Measurements from ENCODE around the gene TREX2.
"Not testable (repeated sequence)": the region's sequence is repeated elsewhere in the genome, so short reads cannot be mapped to it uniquely, and the experiment has no call there.

TREX2 gene

DNA sequence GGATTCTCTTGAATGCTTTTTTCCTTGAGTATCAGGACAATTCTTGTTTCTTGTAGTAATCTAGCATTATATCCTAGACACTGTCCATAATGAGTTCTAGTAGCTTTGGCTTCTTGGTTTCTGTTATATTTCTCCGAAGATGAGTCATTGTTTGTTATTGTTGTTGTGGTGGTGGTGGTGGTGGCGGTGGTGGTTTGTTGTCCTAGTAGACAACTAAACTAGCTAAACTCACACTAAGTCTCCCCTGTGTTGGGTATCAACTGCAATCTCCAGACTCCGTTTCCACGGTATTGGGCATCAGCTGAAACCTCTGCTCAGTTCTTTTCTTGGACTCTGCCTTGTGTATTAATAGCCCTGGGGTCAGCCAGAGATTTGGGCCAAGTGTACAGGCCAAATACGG lies 41.5 kb downstream of the TREX2 start:
- H3K36me3 ChIP-seq (ENCODE audit: control insufficient read depth, insufficient read depth, low read length, severe bottlenecking); DNase-seq (ENCODE audit: low read depth); H3K9ac ChIP-seq (ENCODE audit: low read length); H3K9me3 ChIP-seq (ENCODE audit: control insufficient read depth, low read length); H3K4me3 ChIP-seq (ENCODE audit: low read length); H3K4me1 ChIP-seq (ENCODE audit: control insufficient read depth, insufficient read depth, low read length): not testable (repeated sequence)
- H3K27me3 ChIP-seq (replicated peaks; ENCODE audit: control insufficient read depth, insufficient read depth, low read length): peaks cover 31% of the 10 kb centered on the region

DNA sequence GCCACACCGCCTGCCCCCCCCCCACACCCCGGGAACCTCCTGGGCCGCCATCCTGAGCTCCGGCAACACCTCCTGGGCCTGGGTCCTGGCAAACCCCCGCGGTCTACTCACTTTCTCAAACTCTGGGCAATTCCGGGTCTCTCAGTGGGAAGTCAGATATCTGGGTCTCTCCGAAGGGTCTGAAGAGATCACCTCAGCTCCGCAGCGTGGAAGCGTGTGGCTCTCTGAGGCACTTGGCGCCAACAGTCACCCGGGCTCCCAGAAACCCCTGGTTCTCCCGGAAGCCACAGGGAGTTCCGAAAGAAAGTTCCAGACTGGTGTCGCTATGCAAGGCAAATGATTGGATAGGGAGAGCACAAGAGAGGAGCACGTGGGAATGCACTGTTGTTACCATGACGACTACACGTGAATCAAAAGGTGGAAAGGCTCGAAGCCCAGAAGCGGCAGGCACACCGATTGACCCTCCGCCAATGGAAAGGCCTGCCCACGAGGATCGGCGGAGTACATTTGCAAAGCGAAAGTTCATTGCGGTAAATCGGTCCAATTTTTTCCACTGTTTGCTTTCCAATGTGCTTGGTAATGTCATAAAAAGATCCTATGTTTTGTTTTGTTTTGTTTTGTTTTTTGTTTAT lies 44.6 kb downstream of the TREX2 start, which contains the start of gene PNMA6E:
Gene PNMA6E (minus strand): TSS at position 218 of the 632 bp plus-strand sequence. CDS start 2,501 bp downstream, outside the sequence.
- Histone ChIP-seq H3K4me3 (ENCODE audit: low read length) (no peak within 1 kb of the TSS), H3K4me1 (ENCODE audit: control insufficient read depth, insufficient read depth, low read length) (no peaks in the 10 kb centered on the region), H3K9ac (ENCODE audit: low read length) (no peak within 1 kb of the TSS), H3K27me3 (replicated peaks; ENCODE audit: control insufficient read depth, insufficient read depth, low read length) (peaks cover 20% of the 10 kb centered on the region), H3K9me3 (ENCODE audit: control insufficient read depth, low read length) (peaks cover 4% of the 10 kb centered on the region), H3K36me3 (ENCODE audit: control insufficient read depth, insufficient read depth, low read length, severe bottlenecking) (no peaks in the 10 kb centered on the region)
- no peak for DNase-seq (ENCODE audit: low read depth)

DNA sequence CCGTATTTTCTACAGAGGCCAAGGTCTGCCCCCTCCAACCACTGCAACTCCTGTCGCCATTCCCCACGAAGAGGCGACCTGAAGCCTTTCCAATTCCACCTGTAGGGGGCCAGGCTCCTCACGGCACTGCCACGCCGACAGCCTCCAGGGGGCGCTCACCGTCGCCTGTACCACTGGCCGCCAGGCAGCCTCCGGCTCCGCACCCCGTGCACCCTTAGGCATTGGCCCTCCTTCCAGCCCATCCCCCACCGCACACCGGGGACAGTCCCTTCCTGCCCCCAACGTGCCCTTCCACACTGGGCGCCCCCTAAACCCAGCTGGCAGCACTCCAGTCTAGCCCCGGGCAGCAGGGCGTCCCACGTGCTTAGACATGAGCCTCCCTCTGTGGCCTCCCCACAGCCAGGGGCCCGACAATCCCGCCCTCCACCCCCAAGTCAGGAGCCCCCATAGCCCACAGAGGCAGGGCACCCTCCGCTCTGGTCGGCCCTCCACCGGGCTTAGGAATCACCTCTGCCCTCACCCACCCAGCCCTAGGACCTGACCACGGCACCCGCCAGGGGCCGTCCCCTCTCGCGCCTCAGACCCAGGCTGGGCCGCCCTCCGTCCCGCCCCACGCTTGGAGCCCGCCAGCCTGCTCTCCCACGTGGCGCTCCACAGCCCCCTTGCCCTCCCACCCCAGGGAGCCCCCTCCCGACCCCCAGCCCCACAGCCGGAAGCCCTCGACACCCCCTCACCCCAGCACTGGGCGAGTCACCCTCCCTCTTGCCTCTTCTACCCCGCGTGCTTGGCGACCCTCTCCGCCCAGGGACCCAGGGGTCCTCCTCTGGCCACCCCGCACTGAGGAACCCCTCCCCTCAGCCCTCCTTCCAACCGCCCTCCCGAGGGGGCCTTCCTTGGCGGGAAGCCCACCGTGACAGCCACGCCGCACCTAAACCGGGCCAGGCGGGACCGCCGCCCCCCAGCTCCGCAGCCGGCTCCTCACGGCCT lies 45.4 kb downstream of the TREX2 start:
- no peaks in the 10 kb centered on the region for H3K4me1 ChIP-seq (ENCODE audit: control insufficient read depth, insufficient read depth, low read length)
- no peak overlapping the region for H3K4me3 ChIP-seq (ENCODE audit: low read length)
- peaks cover 4% of the 10 kb centered on the region for H3K9me3 ChIP-seq (ENCODE audit: control insufficient read depth, low read length)
- DNase-seq (ENCODE audit: low read depth): peak; percentile 33
- H3K27me3 ChIP-seq (replicated peaks; ENCODE audit: control insufficient read depth, insufficient read depth, low read length): peaks cover 20% of the 10 kb centered on the region
- H3K36me3 ChIP-seq (ENCODE audit: control insufficient read depth, insufficient read depth, low read length, severe bottlenecking): no peaks in the 10 kb centered on the region
- no peak overlapping the region for H3K9ac ChIP-seq (ENCODE audit: low read length)

DNA sequence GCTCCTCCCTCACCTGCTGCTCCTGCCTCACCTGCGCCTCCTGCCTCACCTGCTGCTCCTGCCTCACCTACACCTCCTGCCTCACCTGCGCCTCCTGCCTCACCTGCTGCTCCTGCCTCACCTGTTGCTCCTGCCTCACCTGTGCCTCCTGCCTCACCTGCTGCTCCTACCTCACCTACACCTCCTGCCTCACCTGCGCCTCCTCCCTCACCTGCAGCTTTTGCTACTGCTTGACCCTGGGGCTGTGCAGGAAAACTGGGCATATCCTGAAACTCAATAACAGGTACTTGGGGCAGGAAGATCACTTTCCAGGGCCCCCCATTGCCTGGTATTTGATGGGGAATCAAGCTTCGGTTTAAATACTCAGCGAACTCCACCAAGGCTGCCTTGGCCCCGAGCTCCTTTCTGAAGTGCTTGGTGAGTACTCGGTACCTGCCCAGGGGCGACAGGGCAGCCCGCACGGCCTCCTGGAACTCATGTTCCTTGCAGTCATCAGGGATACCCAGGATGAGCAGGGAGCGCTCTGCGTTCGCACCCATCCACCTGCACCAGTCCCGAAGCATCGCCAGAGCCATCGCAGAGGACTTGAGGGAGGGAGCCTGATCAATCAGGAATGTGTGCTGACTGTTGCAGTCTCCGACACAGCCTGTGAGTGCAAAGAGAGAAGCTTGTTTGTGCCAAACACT lies 47.4 kb downstream of the TREX2 start:
- H3K36me3 ChIP-seq (ENCODE audit: control insufficient read depth, insufficient read depth, low read length, severe bottlenecking): no peaks in the 10 kb centered on the region
- DNase-seq (ENCODE audit: low read depth): no peak
- H3K4me3 ChIP-seq (ENCODE audit: low read length): no peak overlapping the region
- H3K9ac ChIP-seq (ENCODE audit: low read length): no peak overlapping the region
- peaks cover 23% of the 10 kb centered on the region for H3K27me3 ChIP-seq (replicated peaks; ENCODE audit: control insufficient read depth, insufficient read depth, low read length)
- H3K4me1 ChIP-seq (ENCODE audit: control insufficient read depth, insufficient read depth, low read length): no peaks in the 10 kb centered on the region
- H3K9me3 ChIP-seq (ENCODE audit: control insufficient read depth, low read length): no peaks in the 10 kb centered on the region

DNA sequence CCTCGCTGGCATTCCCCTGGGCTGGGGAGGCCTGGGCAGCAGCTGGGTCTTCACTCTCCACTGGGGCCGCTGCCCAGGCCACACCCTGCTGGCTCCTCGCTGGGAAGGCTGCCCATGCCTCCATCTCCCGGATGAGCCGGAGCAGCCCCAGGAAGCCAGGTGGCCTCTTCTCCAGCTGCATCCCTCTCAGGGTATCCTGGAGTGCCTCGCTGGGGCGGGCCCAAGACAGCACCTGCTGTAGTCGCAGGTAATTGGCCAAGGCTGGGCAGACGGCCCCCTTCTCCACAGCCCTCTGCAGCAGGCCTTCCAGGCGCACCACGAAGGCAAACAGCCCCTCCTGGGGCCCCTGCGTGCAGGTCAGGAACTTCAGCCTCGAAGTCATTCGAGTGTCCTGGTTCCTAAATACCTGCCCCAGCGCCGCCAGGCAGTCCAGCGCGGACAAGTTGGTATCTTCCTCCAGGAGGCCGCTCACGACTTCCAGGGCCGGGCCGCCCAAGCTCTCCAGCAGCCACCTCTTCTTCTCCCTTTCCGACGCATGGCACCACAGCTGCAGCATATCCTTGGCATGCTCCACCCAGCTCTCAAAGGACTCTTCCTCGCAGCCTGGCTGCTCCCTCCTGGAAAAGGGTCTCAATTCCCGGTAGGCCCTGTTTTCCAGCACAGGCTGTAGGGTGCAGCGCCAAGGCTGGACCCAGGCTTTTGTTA lies 48.4 kb downstream of the TREX2 start:
- no peak for DNase-seq (ENCODE audit: low read depth)
- H3K4me3 ChIP-seq (ENCODE audit: low read length): no peak overlapping the region
- H3K36me3 ChIP-seq (ENCODE audit: control insufficient read depth, insufficient read depth, low read length, severe bottlenecking): no peaks in the 10 kb centered on the region
- no peak overlapping the region for H3K9ac ChIP-seq (ENCODE audit: low read length)
- H3K4me1 ChIP-seq (ENCODE audit: control insufficient read depth, insufficient read depth, low read length): peaks cover 5% of the 10 kb centered on the region
- peaks cover 28% of the 10 kb centered on the region for H3K27me3 ChIP-seq (replicated peaks; ENCODE audit: control insufficient read depth, insufficient read depth, low read length)
- H3K9me3 ChIP-seq (ENCODE audit: control insufficient read depth, low read length): no peaks in the 10 kb centered on the region

DNA sequence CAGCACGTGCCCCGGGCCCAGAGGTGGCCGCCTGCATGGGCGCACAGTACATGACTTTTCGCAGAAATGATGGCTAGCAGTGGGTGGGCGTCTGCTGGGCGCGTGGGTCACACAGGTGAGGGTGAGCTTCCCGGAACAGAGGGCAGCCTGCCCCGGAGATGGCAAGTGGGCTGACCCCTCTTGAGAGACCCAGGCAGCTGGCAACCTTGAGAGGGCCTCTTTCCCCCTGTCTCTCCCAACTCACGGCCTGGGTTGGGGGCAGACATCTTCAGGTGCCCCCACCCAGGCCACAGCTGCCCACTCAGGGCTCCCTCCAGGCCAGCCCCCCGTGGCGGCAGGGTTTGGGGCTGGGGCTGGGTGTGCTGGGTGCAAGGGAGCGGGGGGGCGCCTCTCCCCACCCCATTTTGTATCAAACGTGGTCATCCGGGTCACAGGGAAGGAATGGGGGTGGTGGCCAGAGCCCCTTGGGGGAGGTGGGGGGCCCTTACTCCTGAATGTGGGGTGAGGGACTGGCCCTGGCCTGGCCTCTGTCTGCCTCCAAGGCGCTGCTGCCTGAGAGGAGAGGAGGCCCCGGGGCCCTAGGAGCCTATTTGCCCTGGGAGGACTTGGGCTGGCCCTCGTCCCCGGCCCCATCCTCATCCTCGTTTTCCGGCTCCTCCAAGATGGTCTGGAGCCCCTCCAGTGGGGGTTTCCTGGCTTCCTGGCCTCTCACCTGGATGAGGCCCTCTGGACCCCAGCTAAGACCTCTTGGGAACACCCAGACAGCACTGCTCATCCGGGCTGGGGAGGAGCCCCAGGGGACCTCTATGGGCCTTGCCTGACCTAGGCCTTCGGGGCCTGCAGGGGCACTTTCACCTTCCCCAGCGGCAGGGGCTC lies 49.3 kb downstream of the TREX2 start:
- Histone ChIP-seq H3K9me3 (ENCODE audit: control insufficient read depth, low read length) (no peaks in the 10 kb centered on the region), H3K27me3 (replicated peaks; ENCODE audit: control insufficient read depth, insufficient read depth, low read length) (peaks cover 28% of the 10 kb centered on the region), H3K9ac (ENCODE audit: low read length) (no peak overlapping the region), H3K4me3 (ENCODE audit: low read length) (no peak overlapping the region), H3K4me1 (ENCODE audit: control insufficient read depth, insufficient read depth, low read length) (peaks cover 5% of the 10 kb centered on the region), H3K36me3 (ENCODE audit: control insufficient read depth, insufficient read depth, low read length, severe bottlenecking) (no peaks in the 10 kb centered on the region)
- no peak for DNase-seq (ENCODE audit: low read depth)

DNA sequence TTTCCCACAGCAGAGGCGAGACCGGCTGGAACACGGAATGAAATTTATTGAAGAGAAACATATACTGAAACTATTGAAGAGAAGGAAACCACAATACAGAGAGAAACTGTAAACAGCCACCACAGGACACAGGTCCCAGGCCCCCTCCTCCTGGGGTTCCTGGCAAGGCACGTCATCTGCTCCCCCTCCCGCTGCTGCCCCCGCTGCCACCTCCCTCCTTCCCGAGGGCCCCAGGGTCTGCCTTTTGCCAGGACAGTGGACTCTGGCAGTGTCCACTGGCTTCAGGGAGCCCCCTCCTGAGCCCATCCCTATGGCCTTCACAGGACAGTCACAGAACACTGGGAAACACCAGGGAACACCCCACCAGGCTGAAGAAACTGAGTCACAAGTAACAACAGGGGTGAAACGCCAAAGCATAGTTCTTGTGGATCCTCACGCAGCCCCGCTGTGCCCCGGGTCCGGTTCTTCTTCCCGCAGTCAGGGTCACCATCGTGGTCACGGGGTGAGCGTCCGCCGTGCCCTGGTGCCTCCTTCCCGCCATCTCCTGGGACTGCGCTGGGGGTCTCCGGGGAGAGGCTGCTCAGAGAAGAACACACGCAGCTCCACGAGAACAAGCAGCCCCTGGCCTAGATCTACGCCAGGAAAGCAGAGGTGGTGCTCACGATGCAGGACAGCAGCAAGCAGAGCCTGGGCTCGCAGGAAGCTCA lies 50.1 kb downstream of the TREX2 start:
- peaks cover 5% of the 10 kb centered on the region for H3K4me1 ChIP-seq (ENCODE audit: control insufficient read depth, insufficient read depth, low read length)
- no peak overlapping the region for H3K9ac ChIP-seq (ENCODE audit: low read length)
- H3K9me3 ChIP-seq (ENCODE audit: control insufficient read depth, low read length): no peaks in the 10 kb centered on the region
- peaks cover 28% of the 10 kb centered on the region for H3K27me3 ChIP-seq (replicated peaks; ENCODE audit: control insufficient read depth, insufficient read depth, low read length)
- no peaks in the 10 kb centered on the region for H3K36me3 ChIP-seq (ENCODE audit: control insufficient read depth, insufficient read depth, low read length, severe bottlenecking)
- no peak overlapping the region for H3K4me3 ChIP-seq (ENCODE audit: low read length)
- DNase-seq (ENCODE audit: low read depth): no peak

DNA sequence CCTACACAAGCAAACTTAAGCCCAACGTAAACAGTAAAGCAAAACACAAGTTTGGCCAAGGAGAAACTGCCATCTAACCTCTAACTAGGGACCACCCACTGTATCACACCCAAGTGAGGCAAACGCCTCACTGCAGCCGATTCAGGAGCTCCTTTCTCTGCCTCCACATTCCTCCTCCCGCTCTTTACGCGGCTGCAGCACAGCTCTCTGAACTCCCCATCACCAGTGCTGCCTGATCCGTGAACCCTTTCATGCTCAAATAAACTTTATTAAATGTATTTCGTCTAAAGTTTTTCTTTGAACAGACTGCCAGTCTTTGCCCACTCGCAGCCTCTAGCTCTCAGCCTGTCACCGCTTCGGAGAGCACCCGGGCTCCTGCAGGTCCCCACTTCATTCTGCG lies 51.2 kb downstream of the TREX2 start:
- H3K9ac ChIP-seq (ENCODE audit: low read length): no peak overlapping the region
- H3K4me3 ChIP-seq (ENCODE audit: low read length): no peak overlapping the region
- H3K4me1 ChIP-seq (ENCODE audit: control insufficient read depth, insufficient read depth, low read length): peaks cover 5% of the 10 kb centered on the region
- H3K9me3 ChIP-seq (ENCODE audit: control insufficient read depth, low read length): no peaks in the 10 kb centered on the region
- H3K27me3 ChIP-seq (replicated peaks; ENCODE audit: control insufficient read depth, insufficient read depth, low read length): peaks cover 28% of the 10 kb centered on the region
- no peaks in the 10 kb centered on the region for H3K36me3 ChIP-seq (ENCODE audit: control insufficient read depth, insufficient read depth, low read length, severe bottlenecking)
- no peak for DNase-seq (ENCODE audit: low read depth)

Measured in adipocyte (in vitro differentiated cells).